GM21529 (cell line): Measurements from ENCODE around the gene WFDC2.
"Not testable (repeated sequence)": the region's sequence is repeated elsewhere in the genome, so short reads cannot be mapped to it uniquely, and the experiment has no call there.

Experiments used
- ATAC-seq: cut with Tn5 transposase; IDR thresholded peaks from one replicate; pipeline ENCODE4 v1.9.1; 2021; ENCODE audit not compliant: unreplicated experiment

The WFDC2 gene

GRCh38 chr20:45450097-45450818 is 19.3 kb upstream of the WFDC2 start:
- ATAC-seq = no peak

GRCh38 chr20:45452238-45452637 is 17.3 kb upstream of the WFDC2 start:
- no peak for ATAC-seq

GRCh38 chr20:45452772-45453691 is 16.5 kb upstream of the WFDC2 start:
- ATAC-seq = no peak

GRCh38 chr20:45456632-45457031 is 12.9 kb upstream of the WFDC2 start:
- no peak for ATAC-seq

GRCh38 chr20:45459606-45460005 is 9.9 kb upstream of the WFDC2 start:
- ATAC-seq = no peak

- no peak for ATAC-seq
Measured at GRCh38 chr20:45461225-45461624, 8.3 kb upstream of the WFDC2 start.

- ATAC-seq = no peak
Measured at GRCh38 chr20:45462711-45463509, 6.6 kb upstream of the WFDC2 start.

GRCh38 chr20:45463709-45464108 is 5.8 kb upstream of the WFDC2 start:
- no peak for ATAC-seq

GRCh38 chr20:45465491-45466266 is 3.9 kb upstream of the WFDC2 start:
- no peak for ATAC-seq

- ATAC-seq = no peak
Measured at GRCh38 chr20:45467172-45467571, 2.4 kb upstream of the WFDC2 start.

- no peak for ATAC-seq
Measured at GRCh38 chr20:45467861-45468260, 1.7 kb upstream of the WFDC2 start.

- ATAC-seq = peak; percentile 77
Measured at GRCh38 chr20:45470262-45470931, 844 bp downstream of the WFDC2 start.

- ATAC-seq = no peak
Measured at GRCh38 chr20:45470937-45471336, 1.4 kb downstream of the WFDC2 start.

- not testable (repeated sequence) for ATAC-seq
Measured at GRCh38 chr20:45472286-45472685, 2.7 kb downstream of the WFDC2 start.

GRCh38 chr20:45477530-45478148 is 8.1 kb downstream of the WFDC2 start:
- ATAC-seq = not testable (repeated sequence)

GRCh38 chr20:45479822-45480221 is 10.3 kb downstream of the WFDC2 start:
- no peak for ATAC-seq

- ATAC-seq = no peak
Measured at GRCh38 chr20:45484676-45485075, 15.1 kb downstream of the WFDC2 start.

GRCh38 chr20:45485388-45485787 is 15.8 kb downstream of the WFDC2 start:
- no peak for ATAC-seq

- ATAC-seq = no peak
Measured at GRCh38 chr20:45487231-45487635, 17.7 kb downstream of the WFDC2 start.
